LNCaP clone FGC (cell line): Measurements from ENCODE around the gene RBM4B.

ENCODE experiments used
- DNase-seq: peaks from one replicate; pipeline ENCODE4 v3.0.0-alpha.2; 2011; ENCODE audit warnings: low read depth
- H3K4me3 ChIP-seq: 2 replicates; pipeline ENCODE4 v1.5.1; 2011; ENCODE audit warnings: mild to moderate bottlenecking, low read depth, low read length, control low read depth
- TF ChIP-seq, protein P1 (sequence below): IDR thresholded peaks from 2 replicates; pipeline ENCODE4 v1.5.1; 2012; ENCODE audit warnings: mild to moderate bottlenecking; ENCODE audit not compliant: control insufficient read depth, insufficient read depth; ENCODE audit errors: extremely low read depth

The RBM4B gene

DNA sequence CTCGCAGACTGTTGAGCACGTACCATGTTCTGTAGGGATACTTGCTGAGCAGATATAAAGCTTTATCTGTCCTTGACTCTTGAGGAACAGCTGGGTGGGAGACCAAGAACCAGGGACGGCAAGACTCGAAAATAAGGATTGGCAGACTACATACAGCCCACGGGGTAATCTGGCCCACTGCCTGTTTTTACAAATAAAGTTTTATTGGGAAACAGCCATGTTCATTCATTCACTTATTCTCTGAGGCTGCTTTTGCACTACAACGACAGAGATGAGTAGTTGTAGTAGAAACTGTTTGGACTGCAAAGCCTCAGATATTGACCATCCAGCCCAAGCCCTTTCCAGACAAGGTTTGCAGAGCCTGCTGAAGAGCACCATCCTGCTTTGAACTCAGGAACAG, 20.3 kb upstream of the RBM4B start:
- TF ChIP-seq, protein P1, sequence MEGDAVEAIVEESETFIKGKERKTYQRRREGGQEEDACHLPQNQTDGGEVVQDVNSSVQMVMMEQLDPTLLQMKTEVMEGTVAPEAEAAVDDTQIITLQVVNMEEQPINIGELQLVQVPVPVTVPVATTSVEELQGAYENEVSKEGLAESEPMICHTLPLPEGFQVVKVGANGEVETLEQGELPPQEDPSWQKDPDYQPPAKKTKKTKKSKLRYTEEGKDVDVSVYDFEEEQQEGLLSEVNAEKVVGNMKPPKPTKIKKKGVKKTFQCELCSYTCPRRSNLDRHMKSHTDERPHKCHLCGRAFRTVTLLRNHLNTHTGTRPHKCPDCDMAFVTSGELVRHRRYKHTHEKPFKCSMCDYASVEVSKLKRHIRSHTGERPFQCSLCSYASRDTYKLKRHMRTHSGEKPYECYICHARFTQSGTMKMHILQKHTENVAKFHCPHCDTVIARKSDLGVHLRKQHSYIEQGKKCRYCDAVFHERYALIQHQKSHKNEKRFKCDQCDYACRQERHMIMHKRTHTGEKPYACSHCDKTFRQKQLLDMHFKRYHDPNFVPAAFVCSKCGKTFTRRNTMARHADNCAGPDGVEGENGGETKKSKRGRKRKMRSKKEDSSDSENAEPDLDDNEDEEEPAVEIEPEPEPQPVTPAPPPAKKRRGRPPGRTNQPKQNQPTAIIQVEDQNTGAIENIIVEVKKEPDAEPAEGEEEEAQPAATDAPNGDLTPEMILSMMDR, result no peak
- DNase-seq, result no peak
- H3K4me3 ChIP-seq, result no peak overlapping the region

DNA sequence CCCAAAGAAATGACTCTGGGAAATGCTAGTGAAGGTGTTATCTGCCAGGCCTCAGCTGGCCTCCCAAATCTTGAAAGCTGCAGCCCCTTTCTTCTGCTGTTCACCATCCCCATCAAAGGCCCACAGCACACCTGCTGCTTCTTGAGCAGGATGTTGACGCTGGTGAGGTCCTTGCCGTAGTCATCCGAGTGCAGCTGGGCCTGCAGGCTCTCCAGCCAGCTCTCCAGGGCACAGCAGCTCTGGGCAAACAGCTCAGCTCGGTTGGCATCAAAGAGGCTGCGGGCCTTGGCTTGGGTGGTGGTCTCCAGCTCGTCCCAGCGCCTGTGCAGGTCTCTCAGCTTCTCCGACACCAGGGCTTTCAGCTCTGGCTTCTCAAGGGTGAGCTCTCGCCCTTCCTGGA, 18.5 kb upstream of the RBM4B start:
- TF ChIP-seq, protein P1, result no peak
- H3K4me3 ChIP-seq, result no peak overlapping the region
- no peak for DNase-seq

DNA sequence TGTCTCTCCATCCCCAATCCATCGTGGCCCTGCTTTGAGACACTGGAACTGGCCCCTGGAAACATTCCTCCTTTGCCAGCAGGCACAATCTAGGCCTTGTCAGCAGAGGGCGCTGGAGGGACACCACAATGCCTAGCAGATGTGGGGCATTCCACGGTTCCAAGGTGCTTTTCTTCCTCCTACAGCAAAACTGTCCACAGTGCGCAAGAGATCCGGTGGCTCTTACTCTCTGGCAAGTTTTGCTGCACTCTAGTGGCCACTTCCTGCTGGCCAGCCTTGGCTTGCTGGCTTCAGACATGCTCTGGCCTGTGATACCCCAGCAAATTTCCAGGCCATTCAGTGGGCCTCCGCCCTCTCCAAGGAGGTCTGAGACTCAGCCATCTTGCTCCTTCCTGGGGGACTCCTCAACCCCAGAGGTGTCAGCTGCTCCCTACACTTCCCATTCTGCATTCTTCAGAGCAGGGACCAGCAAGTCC, 17.1 kb upstream of the RBM4B start:
- peak; percentile 96 for DNase-seq
- no peak overlapping the region for H3K4me3 ChIP-seq
- TF ChIP-seq, protein P1, result peak; percentile 92

DNA sequence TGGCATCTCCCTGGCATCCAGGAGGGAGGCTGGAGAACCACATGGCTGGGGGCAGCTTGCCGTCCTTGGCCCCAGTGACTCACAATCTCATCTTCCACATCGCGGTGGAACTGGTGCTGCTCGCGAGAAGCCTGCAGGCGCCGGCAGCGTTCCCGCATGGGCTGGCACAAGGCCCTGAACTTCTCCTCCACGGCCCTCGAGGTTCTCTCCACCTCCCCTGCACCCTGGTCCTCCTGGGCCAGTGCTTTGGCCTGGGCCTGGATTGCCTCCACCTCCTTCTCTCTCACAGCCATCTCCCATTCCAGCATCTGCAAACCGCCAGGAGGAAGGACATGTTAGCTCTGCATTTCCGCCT, 16.3 kb upstream of the RBM4B start:
- TF ChIP-seq, protein P1, result no peak
- no peak overlapping the region for H3K4me3 ChIP-seq
- no peak for DNase-seq

DNA sequence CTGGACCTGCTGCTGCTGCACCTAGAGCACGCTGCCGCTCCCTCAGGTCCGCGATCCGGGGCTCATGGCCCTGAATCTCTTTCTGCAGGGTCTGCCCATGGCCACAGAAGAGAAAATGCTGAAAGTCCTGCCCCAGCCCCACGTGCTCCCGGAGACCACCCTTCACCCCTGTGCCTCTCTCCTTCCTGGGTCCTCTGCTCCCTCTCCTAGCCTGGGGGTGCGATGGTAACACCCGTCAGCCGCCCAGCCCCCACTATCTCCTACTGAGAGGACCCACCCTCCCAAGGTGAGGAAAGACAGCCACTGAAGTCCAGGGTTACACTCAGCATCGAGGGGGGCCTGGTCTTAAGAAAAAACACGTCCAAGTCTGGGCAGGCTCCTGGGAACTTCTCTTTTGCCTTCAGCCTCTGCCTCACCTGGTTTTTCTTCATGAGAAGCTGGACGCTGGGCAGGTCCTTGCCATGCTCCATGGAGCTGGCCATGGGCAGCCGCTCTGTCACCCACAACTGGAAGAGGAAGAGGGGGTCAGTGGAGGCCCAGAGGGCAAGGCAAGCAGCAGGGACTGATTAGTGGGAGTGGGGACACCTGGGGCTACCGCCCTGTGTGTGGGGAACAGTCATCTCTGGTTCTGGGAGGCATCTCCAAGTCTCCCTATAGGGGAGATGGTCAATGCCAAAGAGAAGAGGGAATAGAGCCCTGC, 15.8 kb upstream of the RBM4B start:
- DNase-seq, result no peak
- H3K4me3 ChIP-seq, result no peak overlapping the region

DNA sequence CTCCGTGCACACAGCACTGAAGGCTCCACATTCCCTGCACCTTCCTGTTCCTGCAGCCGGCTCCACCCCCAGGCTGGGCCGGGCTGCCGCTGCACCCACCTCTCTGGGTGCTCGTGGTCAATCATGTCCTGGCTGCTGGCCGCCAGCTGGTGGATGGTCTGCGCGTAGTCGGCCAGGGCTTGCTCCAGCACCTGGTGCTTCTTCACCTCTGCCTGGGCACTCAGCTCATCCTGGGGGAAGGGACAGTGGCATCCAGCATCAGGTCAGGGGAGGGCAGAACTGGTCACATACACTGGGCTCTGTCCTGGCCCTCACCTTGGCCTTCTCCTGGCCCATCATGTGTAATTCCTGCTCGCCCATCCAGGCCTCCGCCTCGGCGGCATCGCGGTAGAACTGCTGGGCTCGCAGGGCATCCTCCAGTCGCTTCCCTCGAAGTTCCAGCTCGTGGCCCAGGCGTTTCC, 15.2 kb upstream of the RBM4B start:
- no peak for DNase-seq
- no peak overlapping the region for H3K4me3 ChIP-seq
- TF ChIP-seq, protein P1, result no peak

More for the DNA sequence above, 15.8 kb upstream of the RBM4B start:
- TF ChIP-seq, protein P1, result no peak

DNA sequence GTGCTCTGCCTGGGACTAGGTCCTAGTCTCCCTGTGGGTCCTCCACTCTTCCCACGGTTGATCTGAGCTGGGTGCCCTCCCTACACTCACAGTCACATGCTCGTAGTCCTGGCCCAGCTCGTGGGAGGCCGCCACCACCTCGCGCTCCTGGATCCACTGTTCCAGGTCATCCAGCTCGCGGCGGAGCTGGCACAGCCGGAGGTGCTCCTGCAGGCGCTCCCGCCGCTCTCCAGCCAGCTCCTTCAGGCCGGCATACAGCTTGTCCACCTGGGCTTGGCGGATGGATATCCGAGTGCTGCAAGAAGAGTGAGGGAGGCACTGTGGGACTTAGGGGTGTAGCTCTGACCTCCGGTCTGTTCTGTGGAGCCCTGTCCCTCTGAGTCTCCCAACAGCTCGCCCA, 14.8 kb upstream of the RBM4B start:
- H3K4me3 ChIP-seq, result no peak overlapping the region
- no peak for DNase-seq
- TF ChIP-seq, protein P1, result no peak
